ENCODE results near the gene MTCH2.

GRCh38 chr11:47593492-47593933, 48.8 kb downstream of the MTCH2 start:
- TF ChIP-seq CTCF (IDR thresholded peaks at IDR 0.05) = no peak
- TF ChIP-seq POLR2A (IDR thresholded peaks at IDR 0.05; ENCODE audit: low read depth) = no peak
- no peak for TF ChIP-seq POLR2AphosphoS5 (IDR thresholded peaks at IDR 0.05)

All from esophagus muscularis mucosa (tissue), 3 donors.